CD14-positive monocyte (primary cell): Measurements from ENCODE around the gene TMEM128. TPM values are rescaled to one million over a fixed set of nuclear protein-coding genes. Genes with fewer than 3 reads are reported as not detected.

Source experiments
- DNase-seq, 3 donors: peaks; one replicate each; pipeline ENCODE4 v3.0.0-alpha.2; 2011 to 2022
- H2AFZ ChIP-seq: 2 replicates; pipeline ENCODE4 v1.6.0; 2012; ENCODE audit warnings: mild to moderate bottlenecking, low read depth, low read length, inconsistent platforms; ENCODE audit not compliant: insufficient read depth, poor library complexity, severe bottlenecking
- H3K27ac ChIP-seq, 2 donors: 1 replicate in 1 of 2; 2 replicates in 1 of 2; pipeline ENCODE4 v1.5.1; 2012 to 2013; ENCODE audit warnings: low read length in 2 of 2, control low read depth in 1 of 2, inconsistent platforms in 1 of 2, low read depth in 1 of 2, mild to moderate bottlenecking in 1 of 2
- H3K27me3 ChIP-seq, 2 donors: one replicate each; pipeline versions ENCODE4 v1.6.0 to v1.6.1; 2011 to 2013; ENCODE audit warnings: low read length in 2 of 2; ENCODE audit not compliant: control insufficient read depth in 2 of 2, insufficient read depth in 2 of 2
- H3K36me3 ChIP-seq, 2 donors: replicated peaks in 1 of 2; 1 replicate in 1 of 2; 2 replicates in 1 of 2; pipeline versions ENCODE4 v1.5.1 to v1.6.1; 2012 to 2013; ENCODE audit warnings: low read length in 2 of 2, control low read depth in 1 of 2, inconsistent platforms in 1 of 2, mild to moderate bottlenecking in 1 of 2; ENCODE audit not compliant: insufficient read depth in 2 of 2, control insufficient read depth in 1 of 2
- H3K4me1 ChIP-seq, 2 donors: 1 replicate in 1 of 2; 2 replicates in 1 of 2; pipeline versions ENCODE4 v1.5.1 to v1.6.1; 2012 to 2013; ENCODE audit warnings: low read length in 2 of 2, control low read depth in 1 of 2, inconsistent platforms in 1 of 2, mild to moderate bottlenecking in 1 of 2, moderate library complexity in 1 of 2; ENCODE audit not compliant: insufficient read depth in 2 of 2, control insufficient read depth in 1 of 2
- H3K4me2 ChIP-seq: replicated peaks from 2 replicates; pipeline ENCODE3; 2012; ENCODE audit warnings: low read length, moderate library complexity, mild to moderate bottlenecking; ENCODE audit not compliant: poor library complexity, severe bottlenecking; ENCODE audit errors: extremely low read depth
- H3K4me3 ChIP-seq, 3 experiments: fragments of 200-600 bp in 1 of 3; sonication (generic) in 1 of 3; replicated peaks in 1 of 3; 1 replicate in 2 of 3; 2 replicates in 1 of 3; pipeline ENCODE4 v1.5.1; 2011 to 2013; ENCODE audit warnings: low read length in 3 of 3, mild to moderate bottlenecking in 3 of 3, control low read depth in 2 of 3, low read depth in 2 of 3, inconsistent platforms in 1 of 3, moderate library complexity in 1 of 3
- H3K79me2 ChIP-seq: 2 replicates; pipeline ENCODE4 v1.6.0; 2012; ENCODE audit warnings: mild to moderate bottlenecking, control low read depth, inconsistent platforms, low read length, moderate library complexity; ENCODE audit not compliant: insufficient read depth
- H3K9ac ChIP-seq: 2 replicates; pipeline ENCODE4 v1.6.0; 2017; ENCODE audit warnings: low read length, mild to moderate bottlenecking; ENCODE audit not compliant: insufficient read depth, poor library complexity, severe bottlenecking
- H3K9me3 ChIP-seq, 2 donors: replicated peaks in 1 of 2; 1 replicate in 1 of 2; 2 replicates in 1 of 2; pipeline versions ENCODE4 v1.5.1 to v1.6.1; 2012 to 2013; ENCODE audit warnings: low read length in 2 of 2, control low read depth in 1 of 2; ENCODE audit not compliant: control insufficient read depth in 1 of 2, insufficient read depth in 1 of 2
- H4K20me1 ChIP-seq: 2 replicates; pipeline ENCODE4 v1.6.0; 2012; ENCODE audit warnings: mild to moderate bottlenecking, low read length, control low read depth, moderate library complexity; ENCODE audit not compliant: insufficient read depth
- H3K27ac Mint-ChIP-seq, 7 donors: one replicate each; pipeline ENCODE4 v1.8.0; 2020; ENCODE audit warnings: mild to moderate bottlenecking in 7 of 7, mixed read lengths in 7 of 7, moderate library complexity in 6 of 7, inconsistent platforms in 2 of 7
- H3K27me3 Mint-ChIP-seq, 3 donors: one replicate each; pipeline ENCODE4 v1.8.0; 2021 to 2022; ENCODE audit warnings: low read depth in 3 of 3, mild to moderate bottlenecking in 3 of 3, mixed read lengths in 3 of 3, moderate library complexity in 3 of 3, inconsistent platforms in 1 of 3
- H3K36me3 Mint-ChIP-seq, 2 donors: one replicate each; pipeline ENCODE4 v1.8.0; 2020; ENCODE audit warnings: mixed read lengths in 2 of 2, inconsistent platforms in 1 of 2, mild to moderate bottlenecking in 1 of 2
- H3K4me1 Mint-ChIP-seq: one replicate; pipeline ENCODE4 v1.8.0; 2020; ENCODE audit warnings: mild to moderate bottlenecking, mixed read lengths
- H3K4me3 Mint-ChIP-seq, 2 donors: one replicate each; pipeline ENCODE4 v1.8.0; 2020; ENCODE audit warnings: mild to moderate bottlenecking in 2 of 2, mixed read lengths in 2 of 2, moderate library complexity in 1 of 2
- H3K9me3 Mint-ChIP-seq, 7 donors: one replicate each; pipeline ENCODE4 v1.8.0; 2020 to 2022; ENCODE audit warnings: mixed read lengths in 7 of 7, mild to moderate bottlenecking in 6 of 7, moderate library complexity in 6 of 7, inconsistent platforms in 2 of 7
- CTCF ChIP-seq: fragments of 200-600 bp; IDR thresholded peaks from one replicate; pipeline ENCODE4 v1.8.0; 2022; ENCODE audit warnings: antibody characterized with exemption, mild to moderate bottlenecking
- WGBS: methylation state at CpG from one replicate; pipeline ENCODE4 v1.1.5; 2013; ENCODE audit warnings: missing lambda C conversion rate; ENCODE audit not compliant: insufficient coverage; 5-methylcytosine and 5-hydroxymethylcytosine counted together
- intact Hi-C, 2 donors: fragments of 100-400 bp; cut with micrococcal nuclease; formaldehyde crosslinking; loops; one replicate each; pipeline versions ENCODE4 v1.15.0 to v1.15.1; 2023
- polyA plus RNA-seq, 3 donors: library from polyadenylated mRNA; depleted of rRNA in 1 of 3; unstranded in 2 of 3; stranded (reverse) in 1 of 3; fragments of 300-500 nt in 2 of 3; fragments of >200 nt in 1 of 3; fragmentation: Illumina TruSeq in 2 of 3; gene quantifications; 1 replicate in 2 of 3; 2 replicates in 1 of 3; pipeline ENCODE4 v1.2.3, GENCODE V29; 2012 to 2021

The TMEM128 gene
- polyA plus RNA-seq, 3 donors, result 11.4 to 35.1 (median 29.7) TPM

- peak within 1 kb of the TSS; percentile 88 to 96 (median 90) for H3K27ac Mint-ChIP-seq
- H3K4me3 ChIP-seq, result peak within 1 kb of the TSS; percentile 52 to 96 (median 91)
- peaks cover 0 to 2% (median 0%) of the 10 kb centered on the region in 3 donors for H3K27me3 Mint-ChIP-seq
- H3K4me1 Mint-ChIP-seq, result peaks cover 23% of the 10 kb centered on the region
- peak within 1 kb of the TSS; percentile 81 for H3K9ac ChIP-seq
- H3K4me1 ChIP-seq, result peaks cover 21 to 27% of the 10 kb centered on the region in 2 donors
- H2AFZ ChIP-seq, result peak within 1 kb of the TSS; percentile 94
- peaks cover 23% of the 10 kb centered on the region for H4K20me1 ChIP-seq
- H3K9me3 ChIP-seq, result no peaks in the 10 kb centered on the region
- WGBS, result 0% methylated on average over 75 of the region's 77 CpGs
- H3K36me3 ChIP-seq, result peaks cover 12 to 27% of the 10 kb centered on the region in 2 donors
- H3K9me3 Mint-ChIP-seq, result no peaks in the 10 kb centered on the region
- peaks cover 19 to 28% of the 10 kb centered on the region in 2 donors for H3K36me3 Mint-ChIP-seq
- intact Hi-C loops, result loop anchor here (2.0 to 5.0 kb wide), 2 partner anchors 41 to 43 kb away; partner anchors contain the start of gene TMEM128 (in 2 of the 2)
- peak within 1 kb of the TSS; percentile 95 to 96 for H3K4me3 Mint-ChIP-seq
- H3K27me3 ChIP-seq, result no peaks in the 10 kb centered on the region
- peak within 1 kb of the TSS; percentile 46 to 84 for H3K27ac ChIP-seq
- H3K4me2 ChIP-seq, result peak within 1 kb of the TSS; percentile 88
- DNase-seq, result peak; percentile 87 to 89 (median 87)
- peaks cover 84% of the 10 kb centered on the region for H3K79me2 ChIP-seq
- TF ChIP-seq CTCF, result no peak
Measured at GRCh38 chr4:4289941-4290850, 42.2 kb upstream of the TMEM128 start, which contains the start of the genes LYAR and ZBTB49. Gene LYAR (minus strand): TSS chr4:4290154. CDS start chr4:4283742, 6,412 bp downstream. Gene ZBTB49 (plus strand): TSS chr4:4290251. CDS start chr4:4299946, 9,695 bp downstream.

- Mint-ChIP-seq H3K36me3 (peaks cover 23 to 29% of the 10 kb centered on the region in 2 donors), H3K4me1 (peaks cover 26% of the 10 kb centered on the region), H3K27ac (peak overlapping the region; percentile 86 to 96 (median 90)), H3K9me3 (no peaks in the 10 kb centered on the region), H3K27me3 (peaks cover 0 to 2% (median 0%) of the 10 kb centered on the region in 3 donors), H3K4me3 (peak overlapping the region; percentile 95 to 96)
- Histone ChIP-seq H3K4me1 (peaks cover 21 to 27% of the 10 kb centered on the region in 2 donors), H3K9me3 (no peaks in the 10 kb centered on the region), H3K27ac (peak overlapping the region; percentile 46 to 84), H4K20me1 (peaks cover 20% of the 10 kb centered on the region), H3K79me2 (peaks cover 78% of the 10 kb centered on the region), H3K9ac (peak overlapping the region; percentile 81), H3K4me2 (peak overlapping the region; percentile 88), H3K27me3 (no peaks in the 10 kb centered on the region), H3K4me3 (peak overlapping the region; percentile 52 to 96 (median 91)), H2AFZ (peak overlapping the region; percentile 94), H3K36me3 (peaks cover 12 to 34% of the 10 kb centered on the region in 2 donors)
- intact Hi-C loops, result no loop called here
- WGBS, result 0% methylated on average over 10 of the region's 10 CpGs
- DNase-seq, result peak in 1 of 3 donors; percentile 58
- no peak for TF ChIP-seq CTCF
Measured at GRCh38 chr4:4289597-4289940, 41.5 kb upstream of the TMEM128 start.
